ENCODE results near the gene SFI1. TPM values are rescaled to one million over a fixed set of nuclear protein-coding genes. Genes with fewer than 3 reads are reported as not detected.

SFI1 gene
- polyA plus RNA-seq (2013, experiment 1 of 4) = 64.6 TPM
- 62.2 TPM for polyA plus RNA-seq (2013, experiment 2 of 4)
- polyA plus RNA-seq (2013, experiment 3 of 4) = 39.2 TPM
- polyA plus RNA-seq (2013, experiment 4 of 4) = 49.7 TPM

- Histone ChIP-seq H3K36me3 (ENCODE audit: control insufficient read depth, insufficient read depth, low read length) (no peaks in the 10 kb centered on the region), H3K4me3 (ENCODE audit: insufficient read depth, low read depth, low read length) (peak within 1 kb of the TSS; percentile 92), H3K4me1 (ENCODE audit: control insufficient read depth, insufficient read depth, low read length) (peaks cover 4% of the 10 kb centered on the region), H3K27ac (ENCODE audit: insufficient read depth, low read depth, low read length, poor library complexity, severe bottlenecking) (peak within 1 kb of the TSS; percentile 57), H3K9me3 (ENCODE audit: control insufficient read depth, low read length) (no peaks in the 10 kb centered on the region), H3K27me3 (ENCODE audit: control insufficient read depth, insufficient read depth, low read length, poor library complexity, severe bottlenecking) (no peaks in the 10 kb centered on the region)
- WGBS, 2 experiments = 0 to 1% methylated on average over 70 of the region's 70 CpGs
Measured at GRCh38 chr22:31496007-31496734, at the start of gene SFI1. Gene SFI1, plus strand, starts transcription at chr22:31496536. Its CDS starts 11,749 bp downstream, at chr22:31508285.

- H3K27me3 ChIP-seq (ENCODE audit: control insufficient read depth, insufficient read depth, low read length, poor library complexity, severe bottlenecking) = no peaks in the 10 kb centered on the region
- no peak overlapping the region for H3K27ac ChIP-seq (ENCODE audit: insufficient read depth, low read depth, low read length, poor library complexity, severe bottlenecking)
- peaks cover 32% of the 10 kb centered on the region for H3K36me3 ChIP-seq (ENCODE audit: control insufficient read depth, insufficient read depth, low read length)
- WGBS, 2 experiments = 89 to 97% methylated on average over 1 to 2 of the region's 2 CpGs
- H3K9me3 ChIP-seq (ENCODE audit: control insufficient read depth, low read length) = no peaks in the 10 kb centered on the region
- H3K4me1 ChIP-seq (ENCODE audit: control insufficient read depth, insufficient read depth, low read length) = no peaks in the 10 kb centered on the region
- H3K4me3 ChIP-seq (ENCODE audit: insufficient read depth, low read depth, low read length) = no peak overlapping the region
Measured at GRCh38 chr22:31446767-31447166, 49.6 kb upstream of the SFI1 start.

- 87 to 96% methylated on average over 3 of the region's 3 CpGs for WGBS, 2 experiments
- Histone ChIP-seq H3K9me3 (ENCODE audit: control insufficient read depth, low read length) (no peaks in the 10 kb centered on the region), H3K36me3 (ENCODE audit: control insufficient read depth, insufficient read depth, low read length) (peaks cover 27% of the 10 kb centered on the region), H3K27me3 (ENCODE audit: control insufficient read depth, insufficient read depth, low read length, poor library complexity, severe bottlenecking) (no peaks in the 10 kb centered on the region), H3K27ac (ENCODE audit: insufficient read depth, low read depth, low read length, poor library complexity, severe bottlenecking) (no peak overlapping the region), H3K4me1 (ENCODE audit: control insufficient read depth, insufficient read depth, low read length) (no peaks in the 10 kb centered on the region), H3K4me3 (ENCODE audit: insufficient read depth, low read depth, low read length) (no peak overlapping the region)
Measured at GRCh38 chr22:31447337-31447736, 49.0 kb upstream of the SFI1 start.

- Histone ChIP-seq H3K4me1 (ENCODE audit: control insufficient read depth, insufficient read depth, low read length) (no peaks in the 10 kb centered on the region), H3K9me3 (ENCODE audit: control insufficient read depth, low read length) (no peaks in the 10 kb centered on the region), H3K4me3 (ENCODE audit: insufficient read depth, low read depth, low read length) (no peak overlapping the region), H3K27me3 (ENCODE audit: control insufficient read depth, insufficient read depth, low read length, poor library complexity, severe bottlenecking) (no peaks in the 10 kb centered on the region), H3K27ac (ENCODE audit: insufficient read depth, low read depth, low read length, poor library complexity, severe bottlenecking) (no peak overlapping the region), H3K36me3 (ENCODE audit: control insufficient read depth, insufficient read depth, low read length) (peaks cover 32% of the 10 kb centered on the region)
- 94 to 100% methylated on average over 2 of the region's 2 CpGs for WGBS, 2 experiments
Measured at GRCh38 chr22:31448382-31448781, 48.0 kb upstream of the SFI1 start.

- 81 to 83% methylated on average over 4 of the region's 4 CpGs for WGBS, 2 experiments
- H3K27me3 ChIP-seq (ENCODE audit: control insufficient read depth, insufficient read depth, low read length, poor library complexity, severe bottlenecking) = no peaks in the 10 kb centered on the region
- H3K4me3 ChIP-seq (ENCODE audit: insufficient read depth, low read depth, low read length) = no peak overlapping the region
- no peaks in the 10 kb centered on the region for H3K4me1 ChIP-seq (ENCODE audit: control insufficient read depth, insufficient read depth, low read length)
- H3K9me3 ChIP-seq (ENCODE audit: control insufficient read depth, low read length) = no peaks in the 10 kb centered on the region
- H3K27ac ChIP-seq (ENCODE audit: insufficient read depth, low read depth, low read length, poor library complexity, severe bottlenecking) = no peak overlapping the region
- H3K36me3 ChIP-seq (ENCODE audit: control insufficient read depth, insufficient read depth, low read length) = peaks cover 40% of the 10 kb centered on the region
Measured at GRCh38 chr22:31449506-31449905, 46.8 kb upstream of the SFI1 start.

GRCh38 chr22:31451709-31452571 is 44.4 kb upstream of the SFI1 start:
- WGBS, 2 experiments = 93% methylated on average over 5 of the region's 5 CpGs
- Histone ChIP-seq H3K4me3 (ENCODE audit: insufficient read depth, low read depth, low read length) (no peak overlapping the region), H3K36me3 (ENCODE audit: control insufficient read depth, insufficient read depth, low read length) (peaks cover 33% of the 10 kb centered on the region), H3K4me1 (ENCODE audit: control insufficient read depth, insufficient read depth, low read length) (no peaks in the 10 kb centered on the region), H3K9me3 (ENCODE audit: control insufficient read depth, low read length) (no peaks in the 10 kb centered on the region), H3K27ac (ENCODE audit: insufficient read depth, low read depth, low read length, poor library complexity, severe bottlenecking) (no peak overlapping the region), H3K27me3 (ENCODE audit: control insufficient read depth, insufficient read depth, low read length, poor library complexity, severe bottlenecking) (no peaks in the 10 kb centered on the region)

GRCh38 chr22:31461699-31462098 is 34.6 kb upstream of the SFI1 start:
- Histone ChIP-seq H3K36me3 (ENCODE audit: control insufficient read depth, insufficient read depth, low read length) (peaks cover 48% of the 10 kb centered on the region), H3K4me1 (ENCODE audit: control insufficient read depth, insufficient read depth, low read length) (no peaks in the 10 kb centered on the region)

GRCh38 chr22:31465307-31465706 is 31.0 kb upstream of the SFI1 start:
- Histone ChIP-seq H3K4me3 (ENCODE audit: insufficient read depth, low read depth, low read length) (no peak overlapping the region), H3K27ac (ENCODE audit: insufficient read depth, low read depth, low read length, poor library complexity, severe bottlenecking) (no peak overlapping the region), H3K36me3 (ENCODE audit: control insufficient read depth, insufficient read depth, low read length) (peaks cover 48% of the 10 kb centered on the region), H3K27me3 (ENCODE audit: control insufficient read depth, insufficient read depth, low read length, poor library complexity, severe bottlenecking) (no peaks in the 10 kb centered on the region), H3K4me1 (ENCODE audit: control insufficient read depth, insufficient read depth, low read length) (no peaks in the 10 kb centered on the region), H3K9me3 (ENCODE audit: control insufficient read depth, low read length) (no peaks in the 10 kb centered on the region)
- 98% methylated on average over 2 of the region's 2 CpGs for WGBS, 2 experiments

More at GRCh38 chr22:31461699-31462098, 34.6 kb upstream of the SFI1 start:
- no peak overlapping the region for H3K27ac ChIP-seq (ENCODE audit: insufficient read depth, low read depth, low read length, poor library complexity, severe bottlenecking)
- no peaks in the 10 kb centered on the region for H3K9me3 ChIP-seq (ENCODE audit: control insufficient read depth, low read length)
- H3K4me3 ChIP-seq (ENCODE audit: insufficient read depth, low read depth, low read length) = no peak overlapping the region
- no peaks in the 10 kb centered on the region for H3K27me3 ChIP-seq (ENCODE audit: control insufficient read depth, insufficient read depth, low read length, poor library complexity, severe bottlenecking)
- 91 to 92% methylated on average over 3 of the region's 3 CpGs for WGBS, 2 experiments

GRCh38 chr22:31474743-31475142 is 21.6 kb upstream of the SFI1 start:
- no peaks in the 10 kb centered on the region for H3K4me1 ChIP-seq (ENCODE audit: control insufficient read depth, insufficient read depth, low read length)
- 90 to 95% methylated on average over 1 to 2 of the region's 2 CpGs for WGBS, 2 experiments
- no peaks in the 10 kb centered on the region for H3K9me3 ChIP-seq (ENCODE audit: control insufficient read depth, low read length)
- no peak overlapping the region for H3K4me3 ChIP-seq (ENCODE audit: insufficient read depth, low read depth, low read length)
- H3K27ac ChIP-seq (ENCODE audit: insufficient read depth, low read depth, low read length, poor library complexity, severe bottlenecking) = no peak overlapping the region
- H3K27me3 ChIP-seq (ENCODE audit: control insufficient read depth, insufficient read depth, low read length, poor library complexity, severe bottlenecking) = no peaks in the 10 kb centered on the region
- peaks cover 15% of the 10 kb centered on the region for H3K36me3 ChIP-seq (ENCODE audit: control insufficient read depth, insufficient read depth, low read length)

GRCh38 chr22:31475800-31476199 is 20.5 kb upstream of the SFI1 start:
- H3K27me3 ChIP-seq (ENCODE audit: control insufficient read depth, insufficient read depth, low read length, poor library complexity, severe bottlenecking) = no peaks in the 10 kb centered on the region
- no peak overlapping the region for H3K27ac ChIP-seq (ENCODE audit: insufficient read depth, low read depth, low read length, poor library complexity, severe bottlenecking)
- no peaks in the 10 kb centered on the region for H3K9me3 ChIP-seq (ENCODE audit: control insufficient read depth, low read length)
- no peaks in the 10 kb centered on the region for H3K4me1 ChIP-seq (ENCODE audit: control insufficient read depth, insufficient read depth, low read length)
- WGBS, 2 experiments = 79 to 91% methylated on average over 2 to 3 of the region's 3 CpGs
- H3K36me3 ChIP-seq (ENCODE audit: control insufficient read depth, insufficient read depth, low read length) = peaks cover 14% of the 10 kb centered on the region
- H3K4me3 ChIP-seq (ENCODE audit: insufficient read depth, low read depth, low read length) = no peak overlapping the region

Data from ectodermal cell (in vitro differentiated cells).